ENCODE measurements around the gene KCNQ1. TPM values are rescaled to one million over a fixed set of nuclear protein-coding genes. Genes with fewer than 3 reads are reported as not detected.

Gene KCNQ1
- polyA plus RNA-seq, 1 donor from 2014 or later = not detected

DNA sequence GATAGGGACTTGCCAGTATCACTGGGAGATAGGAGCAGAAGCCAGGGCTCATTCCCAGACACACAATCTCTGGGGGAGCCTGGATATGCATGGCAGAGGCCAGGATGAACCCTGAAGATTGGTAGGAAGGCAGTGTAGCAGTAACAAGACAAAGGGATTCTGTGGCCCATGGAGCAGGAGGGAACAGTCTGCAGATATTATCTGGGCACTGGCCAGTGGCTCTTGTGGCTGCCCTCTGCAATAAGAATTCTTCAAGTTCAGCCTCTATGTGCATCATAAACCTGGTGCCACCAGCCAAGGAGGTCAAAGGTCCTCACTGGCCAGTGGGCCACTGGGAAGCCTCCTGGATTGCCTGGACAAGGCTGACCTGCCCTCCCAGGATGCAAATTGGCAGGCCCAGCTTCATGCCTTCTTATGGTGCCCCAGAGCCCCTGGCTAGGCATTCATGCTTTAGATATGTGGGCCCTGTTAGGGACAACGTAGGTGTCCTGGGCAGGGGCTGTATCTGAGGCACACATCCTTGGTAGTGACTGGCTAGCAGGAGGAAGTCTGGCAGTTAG is 225.8 kb downstream of the KCNQ1 start:
- Histone ChIP-seq H3K9me2 (ENCODE audit: insufficient read depth, low read length) (no peaks in the 10 kb centered on the region), H3K27ac (ENCODE audit: low read length) (no peak overlapping the region), H3K27me3 (ENCODE audit: insufficient read depth, low read depth, low read length) (no peaks in the 10 kb centered on the region), H4K20me1 (ENCODE audit: insufficient read depth) (no peaks in the 10 kb centered on the region), H3K4me2 (ENCODE audit: low read length) (no peak overlapping the region), H3K79me2 (replicated peaks; ENCODE audit: insufficient read depth, low read length) (no peaks in the 10 kb centered on the region), H2AFZ (ENCODE audit: low read depth, low read length) (no peak overlapping the region), H3K4me3 (ENCODE audit: low read length) (no peak overlapping the region), H3F3A (ENCODE audit: insufficient read depth, low read length, poor library complexity, severe bottlenecking) (no peaks in the 10 kb centered on the region), H3K9ac (ENCODE audit: low read length) (no peak overlapping the region), H3K9me3 (ENCODE audit: low read length) (no peaks in the 10 kb centered on the region), H3K36me3 (ENCODE audit: insufficient read depth, low read length) (no peaks in the 10 kb centered on the region)
- TF ChIP-seq, protein P1, sequence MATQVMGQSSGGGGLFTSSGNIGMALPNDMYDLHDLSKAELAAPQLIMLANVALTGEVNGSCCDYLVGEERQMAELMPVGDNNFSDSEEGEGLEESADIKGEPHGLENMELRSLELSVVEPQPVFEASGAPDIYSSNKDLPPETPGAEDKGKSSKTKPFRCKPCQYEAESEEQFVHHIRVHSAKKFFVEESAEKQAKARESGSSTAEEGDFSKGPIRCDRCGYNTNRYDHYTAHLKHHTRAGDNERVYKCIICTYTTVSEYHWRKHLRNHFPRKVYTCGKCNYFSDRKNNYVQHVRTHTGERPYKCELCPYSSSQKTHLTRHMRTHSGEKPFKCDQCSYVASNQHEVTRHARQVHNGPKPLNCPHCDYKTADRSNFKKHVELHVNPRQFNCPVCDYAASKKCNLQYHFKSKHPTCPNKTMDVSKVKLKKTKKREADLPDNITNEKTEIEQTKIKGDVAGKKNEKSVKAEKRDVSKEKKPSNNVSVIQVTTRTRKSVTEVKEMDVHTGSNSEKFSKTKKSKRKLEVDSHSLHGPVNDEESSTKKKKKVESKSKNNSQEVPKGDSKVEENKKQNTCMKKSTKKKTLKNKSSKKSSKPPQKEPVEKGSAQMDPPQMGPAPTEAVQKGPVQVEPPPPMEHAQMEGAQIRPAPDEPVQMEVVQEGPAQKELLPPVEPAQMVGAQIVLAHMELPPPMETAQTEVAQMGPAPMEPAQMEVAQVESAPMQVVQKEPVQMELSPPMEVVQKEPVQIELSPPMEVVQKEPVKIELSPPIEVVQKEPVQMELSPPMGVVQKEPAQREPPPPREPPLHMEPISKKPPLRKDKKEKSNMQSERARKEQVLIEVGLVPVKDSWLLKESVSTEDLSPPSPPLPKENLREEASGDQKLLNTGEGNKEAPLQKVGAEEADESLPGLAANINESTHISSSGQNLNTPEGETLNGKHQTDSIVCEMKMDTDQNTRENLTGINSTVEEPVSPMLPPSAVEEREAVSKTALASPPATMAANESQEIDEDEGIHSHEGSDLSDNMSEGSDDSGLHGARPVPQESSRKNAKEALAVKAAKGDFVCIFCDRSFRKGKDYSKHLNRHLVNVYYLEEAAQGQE (IDR thresholded peaks at IDR 0.05; ENCODE audit: borderline replicate concordance) = no peak
- TF ChIP-seq MXI1 (conservative IDR thresholded peaks at IDR 0.05; ENCODE audit: poor library complexity, severe bottlenecking) = no peak
- no peak for TF ChIP-seq POLR2AphosphoS5 (IDR thresholded peaks at IDR 0.05)
- no peak for TF ChIP-seq RAD21 (conservative IDR thresholded peaks at IDR 0.05)
- TF ChIP-seq TAF1 (IDR thresholded peaks at IDR 0.05; ENCODE audit: low read depth) = no peak
- TF ChIP-seq, protein P2, sequence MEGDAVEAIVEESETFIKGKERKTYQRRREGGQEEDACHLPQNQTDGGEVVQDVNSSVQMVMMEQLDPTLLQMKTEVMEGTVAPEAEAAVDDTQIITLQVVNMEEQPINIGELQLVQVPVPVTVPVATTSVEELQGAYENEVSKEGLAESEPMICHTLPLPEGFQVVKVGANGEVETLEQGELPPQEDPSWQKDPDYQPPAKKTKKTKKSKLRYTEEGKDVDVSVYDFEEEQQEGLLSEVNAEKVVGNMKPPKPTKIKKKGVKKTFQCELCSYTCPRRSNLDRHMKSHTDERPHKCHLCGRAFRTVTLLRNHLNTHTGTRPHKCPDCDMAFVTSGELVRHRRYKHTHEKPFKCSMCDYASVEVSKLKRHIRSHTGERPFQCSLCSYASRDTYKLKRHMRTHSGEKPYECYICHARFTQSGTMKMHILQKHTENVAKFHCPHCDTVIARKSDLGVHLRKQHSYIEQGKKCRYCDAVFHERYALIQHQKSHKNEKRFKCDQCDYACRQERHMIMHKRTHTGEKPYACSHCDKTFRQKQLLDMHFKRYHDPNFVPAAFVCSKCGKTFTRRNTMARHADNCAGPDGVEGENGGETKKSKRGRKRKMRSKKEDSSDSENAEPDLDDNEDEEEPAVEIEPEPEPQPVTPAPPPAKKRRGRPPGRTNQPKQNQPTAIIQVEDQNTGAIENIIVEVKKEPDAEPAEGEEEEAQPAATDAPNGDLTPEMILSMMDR (IDR thresholded peaks at IDR 0.05; ENCODE audit: poor library complexity, severe bottlenecking) = no peak
- TF ChIP-seq EZH2 (IDR thresholded peaks at IDR 0.05; ENCODE audit: borderline replicate concordance, insufficient read depth, low read length, poor library complexity, severe bottlenecking) = no peak
- TF ChIP-seq EP300 (conservative IDR thresholded peaks at IDR 0.05; ENCODE audit: poor library complexity, severe bottlenecking) = no peak
- no peak for TF ChIP-seq SMC3 (conservative IDR thresholded peaks at IDR 0.05; ENCODE audit: poor library complexity)

DNA sequence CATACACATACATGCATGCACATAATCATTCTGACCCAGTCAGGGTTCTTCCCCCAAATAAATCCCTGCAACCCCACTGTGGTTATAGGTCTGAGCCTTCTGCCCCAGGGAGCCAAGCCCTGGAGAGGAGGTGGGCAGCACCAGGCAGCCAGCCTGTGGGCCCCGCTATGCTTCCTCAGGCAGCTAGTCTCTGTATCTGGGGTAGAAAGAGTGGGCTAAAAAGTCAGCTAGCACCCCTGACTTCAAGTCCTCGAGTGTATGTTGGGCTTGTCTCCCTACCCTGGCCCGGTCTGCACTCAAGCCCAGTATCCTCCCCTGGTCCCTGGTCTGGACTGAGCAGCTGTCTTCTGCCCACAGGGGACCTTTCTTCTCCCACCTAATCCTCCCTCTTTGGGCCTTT is 226.9 kb downstream of the KCNQ1 start:
- Histone ChIP-seq H3K9me3 (ENCODE audit: low read length) (no peaks in the 10 kb centered on the region), H4K20me1 (ENCODE audit: insufficient read depth) (no peaks in the 10 kb centered on the region), H3K79me2 (replicated peaks; ENCODE audit: insufficient read depth, low read length) (no peaks in the 10 kb centered on the region)

More for the DNA sequence above, 226.9 kb downstream of the KCNQ1 start:
- no peaks in the 10 kb centered on the region for H3F3A ChIP-seq (ENCODE audit: insufficient read depth, low read length, poor library complexity, severe bottlenecking)
- no peaks in the 10 kb centered on the region for H3K27me3 ChIP-seq (ENCODE audit: insufficient read depth, low read depth, low read length)
- no peak overlapping the region for H2AFZ ChIP-seq (ENCODE audit: low read depth, low read length)
- no peak overlapping the region for H3K9ac ChIP-seq (ENCODE audit: low read length)
- no peaks in the 10 kb centered on the region for H3K9me2 ChIP-seq (ENCODE audit: insufficient read depth, low read length)
- TF ChIP-seq TAF1 (IDR thresholded peaks at IDR 0.05; ENCODE audit: low read depth) (no peak), EP300 (conservative IDR thresholded peaks at IDR 0.05; ENCODE audit: poor library complexity, severe bottlenecking) (no peak), MXI1 (conservative IDR thresholded peaks at IDR 0.05; ENCODE audit: poor library complexity, severe bottlenecking) (no peak), SMC3 (conservative IDR thresholded peaks at IDR 0.05; ENCODE audit: poor library complexity) (no peak), EZH2 (IDR thresholded peaks at IDR 0.05; ENCODE audit: borderline replicate concordance, insufficient read depth, low read length, poor library complexity, severe bottlenecking) (no peak), RAD21 (conservative IDR thresholded peaks at IDR 0.05) (no peak), POLR2AphosphoS5 (IDR thresholded peaks at IDR 0.05) (no peak)
- TF ChIP-seq, protein P1 (IDR thresholded peaks at IDR 0.05; ENCODE audit: borderline replicate concordance) = no peak
- TF ChIP-seq, protein P2 (IDR thresholded peaks at IDR 0.05; ENCODE audit: poor library complexity, severe bottlenecking) = no peak
- H3K36me3 ChIP-seq (ENCODE audit: insufficient read depth, low read length) = no peaks in the 10 kb centered on the region
- no peak overlapping the region for H3K27ac ChIP-seq (ENCODE audit: low read length)
- H3K4me2 ChIP-seq (ENCODE audit: low read length) = no peak overlapping the region
- H3K4me3 ChIP-seq (ENCODE audit: low read length) = no peak overlapping the region

Measured in neural cell (in vitro differentiated cells).